ENCODE data around the gene PTRHD1. TPM values are rescaled to one million over a fixed set of nuclear protein-coding genes. Genes with fewer than 3 reads are reported as not detected.

PTRHD1 gene
- total RNA-seq, 8 experiments from 2014 or later: 21.4 to 44.8 (median 27.2) TPM

DNA sequence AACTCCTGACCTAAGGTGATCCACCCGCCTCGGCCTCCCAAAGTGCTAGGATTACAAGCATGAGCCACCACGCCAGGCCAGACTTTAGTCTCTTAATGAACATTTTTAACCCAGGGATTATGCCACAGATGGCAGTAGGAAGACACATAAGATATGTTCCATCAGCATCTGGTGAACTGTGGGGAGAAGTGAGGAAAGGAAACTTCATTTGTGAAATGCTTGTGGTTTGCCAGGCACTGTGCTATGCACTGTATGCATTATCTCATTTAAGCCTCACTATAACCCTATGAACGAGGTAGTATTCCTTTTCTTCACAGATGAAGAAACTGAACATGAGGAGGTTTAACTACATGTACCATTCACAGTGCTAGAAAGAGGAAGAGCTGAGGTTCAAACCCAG is 29.3 kb downstream of the PTRHD1 start:
- ATAC-seq (replicated peaks in 6 of 8): no peak
- H3K27ac ChIP-seq: no peak overlapping the region
- WGBS, 10 experiments: 48 to 100% (median 92%) methylated on average over 1 to 4 of the region's 4 CpGs; no CpG with 5 or more reads in 2 of the 10 experiments
- no peak overlapping the region for H3K4me3 ChIP-seq
- no peaks in the 10 kb centered on the region for H3K4me1 ChIP-seq (replicated peaks in 1 of 2)
- in situ Hi-C loops (cut with MboI; ENCODE audit: low pct_unique_long_range_greater_than_20kb in 2 of 9, low sequenced_read_pairs in 9 of 9, unreplicated experiment in 9 of 9): loop anchor here in 1 of 9 experiments (25.0 kb wide), 1 partner anchor 352 kb away; no protein-coding TSS in a partner anchor

DNA sequence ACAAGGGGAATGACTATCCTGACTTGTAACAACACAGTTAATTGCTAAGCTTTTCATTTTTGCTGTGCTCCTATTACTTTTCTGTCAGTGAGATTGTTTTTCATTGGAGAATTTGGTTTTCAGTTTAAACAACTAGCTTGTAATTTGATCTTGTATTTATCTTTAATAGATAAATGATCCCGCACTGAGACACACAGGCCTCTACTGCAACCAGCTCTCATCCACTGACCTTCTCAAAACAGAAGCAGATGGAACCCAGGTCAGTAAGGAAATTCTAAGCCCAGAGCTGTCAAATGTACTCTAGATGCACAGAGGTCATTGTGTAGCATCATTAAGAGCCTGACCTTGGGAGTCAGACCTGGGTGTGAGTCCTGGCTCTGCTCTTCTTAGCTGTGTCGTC is 30.7 kb downstream of the PTRHD1 start:
- Histone ChIP-seq H3K4me1 (replicated peaks in 1 of 2) (no peaks in the 10 kb centered on the region), H3K27ac (no peak overlapping the region), H3K4me3 (no peak overlapping the region)
- in situ Hi-C loops (cut with MboI; ENCODE audit: low pct_unique_long_range_greater_than_20kb in 2 of 9, low sequenced_read_pairs in 9 of 9, unreplicated experiment in 9 of 9): loop anchor here in 1 of 9 experiments (25.0 kb wide), 1 partner anchor 350 kb away; no protein-coding TSS in a partner anchor
- ATAC-seq (replicated peaks in 6 of 8): no peak
- WGBS, 10 experiments: 73 to 100% (median 88%) methylated on average over 1 to 2 of the region's 2 CpGs; no CpG with 5 or more reads in 3 of the 10 experiments

DNA sequence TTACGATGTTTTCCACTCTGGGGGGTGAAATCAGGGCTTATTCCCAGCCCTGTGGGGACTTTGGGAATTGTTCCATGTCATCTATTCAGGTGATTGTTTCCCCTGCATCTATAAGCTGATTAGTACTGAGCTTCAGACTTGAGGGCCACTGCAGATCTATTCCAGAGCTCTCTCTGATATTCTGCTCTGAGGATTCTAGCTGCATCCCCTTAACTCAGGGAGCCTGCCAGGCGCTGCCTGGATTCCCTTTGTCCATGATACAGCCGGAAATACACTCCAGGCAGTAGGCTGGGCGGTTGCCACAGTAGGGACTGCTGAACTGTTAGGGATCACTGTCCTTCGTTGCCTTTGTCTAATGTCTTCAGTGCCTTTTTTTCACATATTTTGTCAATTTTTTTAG is 31.3 kb downstream of the PTRHD1 start:
- Histone ChIP-seq H3K4me1 (replicated peaks in 1 of 2) (no peaks in the 10 kb centered on the region), H3K4me3 (no peak overlapping the region), H3K27ac (no peak overlapping the region)
- in situ Hi-C loops (cut with MboI; ENCODE audit: low pct_unique_long_range_greater_than_20kb in 2 of 9, low sequenced_read_pairs in 9 of 9, unreplicated experiment in 9 of 9): loop anchor here in 1 of 9 experiments (25.0 kb wide), 1 partner anchor 350 kb away; no protein-coding TSS in a partner anchor
- 37 to 100% (median 84%) methylated on average over 1 to 5 of the region's 5 CpGs; no CpG with 5 or more reads in 2 of the 10 experiments for WGBS, 10 experiments
- ATAC-seq (replicated peaks in 6 of 8): no peak

DNA sequence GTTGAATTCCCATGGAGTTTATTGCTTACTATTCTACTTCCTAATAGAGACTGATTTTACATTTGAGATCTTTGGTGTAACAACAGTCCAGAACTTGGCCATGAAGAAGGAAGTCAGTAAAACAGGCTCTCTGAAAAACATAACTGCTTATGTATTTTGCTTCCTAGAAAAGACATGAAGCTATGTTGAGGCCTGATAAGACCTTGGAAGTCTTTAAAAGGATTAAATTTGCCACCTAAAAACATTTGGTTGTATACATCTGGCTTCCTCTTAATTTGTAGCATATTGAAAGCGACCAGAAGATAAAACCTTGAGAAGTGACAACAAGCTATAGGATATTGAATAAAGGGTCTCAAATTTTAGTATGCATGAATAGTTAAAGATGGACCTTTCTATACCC is 36.4 kb downstream of the PTRHD1 start:
- Histone ChIP-seq H3K4me1 (replicated peaks in 1 of 2) (no peaks in the 10 kb centered on the region), H3K27ac (no peak overlapping the region), H3K4me3 (no peak overlapping the region)
- ATAC-seq (replicated peaks in 6 of 8): no peak
- in situ Hi-C loops (cut with MboI; ENCODE audit: low pct_unique_long_range_greater_than_20kb in 2 of 9, low sequenced_read_pairs in 9 of 9, unreplicated experiment in 9 of 9): loop anchor here in 1 of 9 experiments (25.0 kb wide), 1 partner anchor 344 kb away; no protein-coding TSS in a partner anchor
- WGBS, 10 experiments: 67 to 100% (median 100%) methylated on average over 1 of the region's 1 CpG; no CpG with 5 or more reads in 1 of the 10 experiments

DNA sequence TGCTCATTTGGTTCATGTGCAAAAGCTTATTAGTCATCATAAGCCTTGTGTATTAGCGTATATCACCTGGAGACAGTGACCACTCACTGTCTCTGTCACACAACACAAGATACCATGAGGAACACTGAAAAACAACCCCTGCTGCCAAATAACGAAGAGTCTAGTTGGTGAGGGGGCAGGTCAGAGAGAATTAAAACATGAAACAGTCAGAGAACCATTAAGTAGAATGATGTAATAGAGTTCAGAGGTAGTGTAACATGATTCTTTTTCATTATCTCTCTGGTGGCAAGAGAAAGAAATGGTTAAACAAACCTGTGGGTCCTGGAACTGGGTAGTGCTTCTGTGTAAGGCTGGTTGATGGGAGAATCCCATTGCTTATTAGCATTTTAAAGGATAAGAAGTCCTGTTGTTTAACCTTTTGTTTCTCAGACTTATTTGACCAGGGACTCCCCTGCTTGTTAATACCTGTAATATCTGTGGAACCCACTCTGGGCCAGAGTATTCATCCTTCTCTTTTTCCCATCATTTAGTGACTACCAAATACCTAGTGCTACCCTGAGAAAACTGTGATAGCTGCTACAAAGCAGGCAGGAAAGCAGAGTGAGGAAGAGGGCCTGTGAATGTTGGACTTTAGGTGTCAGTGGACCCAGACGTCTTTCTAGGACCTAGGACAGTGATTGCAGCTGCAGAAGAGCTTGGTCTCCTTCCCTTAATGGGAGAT is 38.0 kb downstream of the PTRHD1 start:
- Histone ChIP-seq H3K4me3 (no peak overlapping the region), H3K27ac (no peak overlapping the region), H3K4me1 (replicated peaks in 1 of 2) (no peaks in the 10 kb centered on the region)
- in situ Hi-C loops (cut with MboI; ENCODE audit: low pct_unique_long_range_greater_than_20kb in 2 of 9, low sequenced_read_pairs in 9 of 9, unreplicated experiment in 9 of 9): loop anchor here in 1 of 9 experiments (25.0 kb wide), 1 partner anchor 343 kb away; no protein-coding TSS in a partner anchor
- ATAC-seq (replicated peaks in 6 of 8): peak in 3 of 8 experiments; percentile 48 to 54 (median 50)
- 57 to 100% (median 70%) methylated on average over 1 to 3 of the region's 3 CpGs; no CpG with 5 or more reads in 2 of the 10 experiments for WGBS, 10 experiments

DNA sequence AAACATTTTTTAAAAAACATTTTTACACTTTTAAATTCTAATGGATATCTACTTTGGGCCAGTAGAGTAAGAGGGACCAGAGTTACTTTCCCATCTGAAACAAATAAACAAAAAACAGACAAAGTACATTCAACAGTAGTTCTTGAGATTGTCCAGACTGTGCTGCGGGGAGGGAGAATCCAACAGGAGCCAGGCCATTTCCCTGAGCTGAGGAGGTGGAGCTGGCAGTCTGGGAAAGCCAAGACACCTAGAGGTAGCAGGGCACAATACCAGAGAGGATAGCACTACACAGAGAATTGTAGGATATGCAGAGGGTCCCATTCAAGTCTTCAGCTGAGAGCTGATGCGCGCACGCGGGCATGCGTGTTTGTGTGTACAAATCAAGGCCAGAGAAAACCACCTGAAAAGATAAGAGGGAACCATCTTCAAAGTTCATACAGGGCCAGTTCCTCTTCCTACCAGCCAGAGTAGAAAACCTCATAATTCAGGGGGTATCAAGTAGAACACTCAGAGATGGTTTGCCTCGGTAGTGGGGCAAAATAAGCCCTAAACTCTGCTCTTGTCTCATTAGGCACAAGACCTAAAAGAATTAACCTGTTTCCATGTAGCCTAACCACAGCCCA is 44.0 kb downstream of the PTRHD1 start:
- WGBS, 10 experiments: 60 to 100% (median 87%) methylated on average over 1 to 7 of the region's 7 CpGs; no CpG with 5 or more reads in 3 of the 10 experiments
- peak in 1 of 8 experiments; percentile 25 for ATAC-seq (replicated peaks in 6 of 8)
- in situ Hi-C loops (cut with MboI; ENCODE audit: low pct_unique_long_range_greater_than_20kb in 2 of 9, low sequenced_read_pairs in 9 of 9, unreplicated experiment in 9 of 9): no loop called here
- Histone ChIP-seq H3K27ac (no peak overlapping the region), H3K4me1 (replicated peaks in 1 of 2) (no peaks in the 10 kb centered on the region), H3K4me3 (no peak overlapping the region)

DNA sequence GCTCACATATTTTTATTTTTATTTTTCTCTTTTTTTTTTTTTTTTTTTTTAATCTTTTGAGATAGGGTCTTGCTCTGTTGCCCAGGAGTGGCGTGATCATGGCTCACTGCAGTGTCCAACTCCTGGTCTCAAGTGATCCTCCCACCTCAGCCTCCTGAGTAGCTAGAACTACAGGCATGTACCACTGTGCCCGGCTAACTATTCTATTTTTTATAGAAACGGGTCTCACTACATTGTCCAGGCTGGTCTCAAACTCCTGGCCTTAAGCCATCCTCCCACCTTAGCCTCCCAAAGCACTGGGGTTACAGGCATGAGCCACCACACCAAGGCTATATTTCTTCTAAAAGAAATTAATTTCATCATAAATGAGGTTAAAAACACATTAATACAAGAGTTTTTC is 45.9 kb downstream of the PTRHD1 start:
- H3K27ac ChIP-seq: no peak overlapping the region
- no peak for ATAC-seq (replicated peaks in 6 of 8)
- in situ Hi-C loops (cut with MboI; ENCODE audit: low pct_unique_long_range_greater_than_20kb in 2 of 9, low sequenced_read_pairs in 9 of 9, unreplicated experiment in 9 of 9): no loop called here
- 60 to 100% (median 94%) methylated on average over 1 to 3 of the region's 3 CpGs for WGBS, 10 experiments
- peaks cover 0 to 3% of the 10 kb centered on the region in 2 donors for H3K4me1 ChIP-seq (replicated peaks in 1 of 2)
- H3K4me3 ChIP-seq: no peak overlapping the region

DNA sequence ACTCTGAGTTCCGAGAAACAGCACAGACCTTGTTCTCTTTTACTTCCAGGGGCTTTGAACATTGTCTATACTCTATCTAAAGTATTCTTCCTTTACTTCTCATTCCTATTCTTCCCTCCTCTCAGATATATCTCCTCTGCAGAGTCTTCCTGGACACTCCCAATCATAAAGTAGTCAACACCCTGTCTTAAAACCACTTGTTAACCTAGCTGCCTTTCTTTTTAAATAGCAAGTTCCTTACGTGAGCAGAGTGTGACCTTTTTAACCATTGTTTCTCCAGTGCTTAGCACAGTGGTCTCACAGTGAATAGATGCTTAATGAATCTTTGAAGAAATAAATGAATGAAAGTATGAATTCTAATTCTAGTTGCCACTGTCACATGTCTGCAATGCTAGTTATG is 47.4 kb downstream of the PTRHD1 start:
- H3K4me1 ChIP-seq (replicated peaks in 1 of 2): peaks cover 0 to 3% of the 10 kb centered on the region in 2 donors
- no peak overlapping the region for H3K4me3 ChIP-seq
- in situ Hi-C loops (cut with MboI; ENCODE audit: low pct_unique_long_range_greater_than_20kb in 2 of 9, low sequenced_read_pairs in 9 of 9, unreplicated experiment in 9 of 9): no loop called here
- 79 to 100% (median 97%) methylated on average over 1 to 2 of the region's 2 CpGs for WGBS, 10 experiments
- ATAC-seq (replicated peaks in 6 of 8): no peak
- H3K27ac ChIP-seq: no peak overlapping the region

DNA sequence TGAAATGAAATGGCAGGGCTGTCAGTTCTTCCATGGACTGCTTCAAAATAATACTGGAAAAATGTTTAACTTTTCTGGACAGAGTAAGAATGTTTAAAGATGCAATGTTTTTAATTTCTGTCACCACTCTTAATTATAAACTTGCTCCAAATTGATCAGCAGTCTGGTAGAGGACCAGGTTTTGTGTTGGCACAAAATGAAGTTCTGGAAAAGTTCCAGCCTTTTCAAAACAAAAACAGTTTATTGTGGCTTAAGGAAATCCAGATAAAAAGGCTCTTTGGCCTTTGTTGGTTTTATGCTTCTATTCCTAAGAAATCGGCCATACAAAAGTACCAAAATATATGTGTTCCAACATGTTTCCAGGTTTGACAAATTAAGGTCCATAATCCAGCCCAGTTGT is 48.8 kb downstream of the PTRHD1 start:
- in situ Hi-C loops (cut with MboI; ENCODE audit: low pct_unique_long_range_greater_than_20kb in 2 of 9, low sequenced_read_pairs in 9 of 9, unreplicated experiment in 9 of 9): no loop called here
- peaks cover 0 to 3% of the 10 kb centered on the region in 2 donors for H3K4me1 ChIP-seq (replicated peaks in 1 of 2)
- H3K4me3 ChIP-seq: no peak overlapping the region
- no peak for ATAC-seq (replicated peaks in 6 of 8)
- H3K27ac ChIP-seq: no peak overlapping the region
- WGBS, 10 experiments: 0 to 100% (median 44%) methylated on average over 1 of the region's 1 CpG; no CpG with 5 or more reads in 3 of the 10 experiments

DNA sequence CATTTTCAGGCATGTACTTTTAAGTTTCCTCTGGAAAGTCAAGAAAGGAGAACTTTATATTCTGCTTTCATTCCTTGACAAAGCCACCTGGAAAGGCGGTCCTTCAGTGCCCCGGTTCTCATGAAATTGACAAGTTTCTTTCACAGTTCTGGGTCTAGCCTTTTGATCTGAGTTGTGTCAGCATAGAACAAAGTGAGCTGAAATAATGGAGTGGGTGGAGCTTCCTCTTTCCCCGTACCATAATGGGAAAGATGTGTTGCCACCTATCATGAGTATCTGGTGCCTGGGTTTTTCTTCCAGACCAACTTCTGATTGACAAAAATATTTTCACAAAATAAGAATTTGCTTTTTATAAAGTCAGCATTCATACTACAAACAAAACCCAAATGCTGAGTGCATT is 49.3 kb downstream of the PTRHD1 start:
- in situ Hi-C loops (cut with MboI; ENCODE audit: low pct_unique_long_range_greater_than_20kb in 2 of 9, low sequenced_read_pairs in 9 of 9, unreplicated experiment in 9 of 9): no loop called here
- ATAC-seq (replicated peaks in 6 of 8): peak in 1 of 8 experiments; percentile 21
- Histone ChIP-seq H3K4me3 (no peak overlapping the region), H3K4me1 (replicated peaks in 1 of 2) (peaks cover 0 to 3% of the 10 kb centered on the region in 2 donors), H3K27ac (no peak overlapping the region)
- 0 to 77% (median 48%) methylated on average over 1 to 3 of the region's 3 CpGs for WGBS, 10 experiments

DNA sequence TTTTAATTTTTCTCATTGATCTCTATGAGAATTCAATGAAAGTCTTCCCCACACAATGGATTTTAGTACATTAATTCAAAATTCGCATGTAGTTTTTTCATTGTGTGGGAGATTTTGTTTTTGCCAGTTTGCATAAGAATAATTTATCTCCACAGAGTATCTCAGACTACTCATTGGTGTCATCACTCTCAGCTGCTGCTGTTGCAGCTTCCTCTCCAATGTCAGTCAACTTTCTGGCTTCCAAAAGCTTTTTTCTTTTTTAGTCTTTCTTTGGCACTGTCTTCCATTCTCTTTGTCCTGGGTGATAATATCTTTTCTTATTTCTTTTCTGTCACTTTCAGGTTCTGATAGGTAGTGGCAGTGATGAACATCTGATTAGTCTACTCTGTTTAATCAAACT is 50.5 kb downstream of the PTRHD1 start:
- no peak for ATAC-seq (replicated peaks in 6 of 8)
- in situ Hi-C loops (cut with MboI; ENCODE audit: low pct_unique_long_range_greater_than_20kb in 2 of 9, low sequenced_read_pairs in 9 of 9, unreplicated experiment in 9 of 9): no loop called here
- Histone ChIP-seq H3K4me3 (no peak overlapping the region), H3K4me1 (replicated peaks in 1 of 2) (peaks cover 0 to 3% of the 10 kb centered on the region in 2 donors), H3K27ac (no peak overlapping the region)
- WGBS, 10 experiments: 22 to 100% (median 83%) methylated on average over 1 of the region's 1 CpG; no CpG with 5 or more reads in 1 of the 10 experiments

DNA sequence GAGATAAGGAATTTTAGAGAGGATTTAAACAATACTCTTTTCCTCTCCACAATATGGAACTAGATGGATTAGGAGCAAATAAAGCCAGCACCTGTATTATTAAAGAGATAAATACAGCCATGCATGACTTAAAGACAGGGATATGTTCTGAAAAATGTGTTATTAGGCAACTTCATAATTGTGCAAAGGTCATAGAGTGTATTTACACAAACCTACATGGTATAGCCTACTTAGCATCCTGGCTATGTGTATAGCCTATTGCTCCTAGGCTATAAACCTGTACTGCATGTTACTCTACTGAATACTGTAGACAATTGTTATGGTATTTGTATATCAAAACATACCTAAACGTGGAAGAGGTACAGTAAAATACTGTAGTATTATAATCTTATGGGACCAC is 53.0 kb downstream of the PTRHD1 start:
- Histone ChIP-seq H3K4me1 (replicated peaks in 1 of 2) (peaks cover 0 to 3% of the 10 kb centered on the region in 2 donors), H3K4me3 (no peak overlapping the region), H3K27ac (no peak overlapping the region)
- no peak for ATAC-seq (replicated peaks in 6 of 8)
- WGBS, 10 experiments: 0 to 100% (median 44%) methylated on average over 1 of the region's 1 CpG; no CpG with 5 or more reads in 3 of the 10 experiments
- in situ Hi-C loops (cut with MboI; ENCODE audit: low pct_unique_long_range_greater_than_20kb in 2 of 9, low sequenced_read_pairs in 9 of 9, unreplicated experiment in 9 of 9): no loop called here
